CD14-positive monocyte (primary cell): ENCODE data around the gene STUM. TPM values are rescaled to one million over a fixed set of nuclear protein-coding genes. Genes with fewer than 3 reads are reported as not detected.

Experiments used
- DNase-seq, 3 donors: peaks; one replicate each; pipeline ENCODE4 v3.0.0-alpha.2; 2011 to 2022
- H2AFZ ChIP-seq: 2 replicates; pipeline ENCODE4 v1.6.0; 2012; ENCODE audit warnings: mild to moderate bottlenecking, low read depth, low read length, inconsistent platforms; ENCODE audit not compliant: insufficient read depth, poor library complexity, severe bottlenecking
- H3K27ac ChIP-seq, 2 donors: 1 replicate in 1 of 2; 2 replicates in 1 of 2; pipeline ENCODE4 v1.5.1; 2012 to 2013; ENCODE audit warnings: low read length in 2 of 2, control low read depth in 1 of 2, inconsistent platforms in 1 of 2, low read depth in 1 of 2, mild to moderate bottlenecking in 1 of 2
- H3K27me3 ChIP-seq, 2 donors: one replicate each; pipeline versions ENCODE4 v1.6.0 to v1.6.1; 2011 to 2013; ENCODE audit warnings: low read length in 2 of 2; ENCODE audit not compliant: control insufficient read depth in 2 of 2, insufficient read depth in 2 of 2
- H3K36me3 ChIP-seq, 2 donors: replicated peaks in 1 of 2; 1 replicate in 1 of 2; 2 replicates in 1 of 2; pipeline versions ENCODE4 v1.5.1 to v1.6.1; 2012 to 2013; ENCODE audit warnings: low read length in 2 of 2, control low read depth in 1 of 2, inconsistent platforms in 1 of 2, mild to moderate bottlenecking in 1 of 2; ENCODE audit not compliant: insufficient read depth in 2 of 2, control insufficient read depth in 1 of 2
- H3K4me1 ChIP-seq, 2 donors: 1 replicate in 1 of 2; 2 replicates in 1 of 2; pipeline versions ENCODE4 v1.5.1 to v1.6.1; 2012 to 2013; ENCODE audit warnings: low read length in 2 of 2, control low read depth in 1 of 2, inconsistent platforms in 1 of 2, mild to moderate bottlenecking in 1 of 2, moderate library complexity in 1 of 2; ENCODE audit not compliant: insufficient read depth in 2 of 2, control insufficient read depth in 1 of 2
- H3K4me2 ChIP-seq: replicated peaks from 2 replicates; pipeline ENCODE3; 2012; ENCODE audit warnings: low read length, moderate library complexity, mild to moderate bottlenecking; ENCODE audit not compliant: poor library complexity, severe bottlenecking; ENCODE audit errors: extremely low read depth
- H3K4me3 ChIP-seq, 3 experiments: fragments of 200-600 bp in 1 of 3; sonication (generic) in 1 of 3; replicated peaks in 1 of 3; 1 replicate in 2 of 3; 2 replicates in 1 of 3; pipeline ENCODE4 v1.5.1; 2011 to 2013; ENCODE audit warnings: low read length in 3 of 3, mild to moderate bottlenecking in 3 of 3, control low read depth in 2 of 3, low read depth in 2 of 3, inconsistent platforms in 1 of 3, moderate library complexity in 1 of 3
- H3K79me2 ChIP-seq: 2 replicates; pipeline ENCODE4 v1.6.0; 2012; ENCODE audit warnings: mild to moderate bottlenecking, control low read depth, inconsistent platforms, low read length, moderate library complexity; ENCODE audit not compliant: insufficient read depth
- H3K9ac ChIP-seq: 2 replicates; pipeline ENCODE4 v1.6.0; 2017; ENCODE audit warnings: low read length, mild to moderate bottlenecking; ENCODE audit not compliant: insufficient read depth, poor library complexity, severe bottlenecking
- H3K9me3 ChIP-seq, 2 donors: replicated peaks in 1 of 2; 1 replicate in 1 of 2; 2 replicates in 1 of 2; pipeline versions ENCODE4 v1.5.1 to v1.6.1; 2012 to 2013; ENCODE audit warnings: low read length in 2 of 2, control low read depth in 1 of 2; ENCODE audit not compliant: control insufficient read depth in 1 of 2, insufficient read depth in 1 of 2
- H4K20me1 ChIP-seq: 2 replicates; pipeline ENCODE4 v1.6.0; 2012; ENCODE audit warnings: mild to moderate bottlenecking, low read length, control low read depth, moderate library complexity; ENCODE audit not compliant: insufficient read depth
- H3K27ac Mint-ChIP-seq, 7 donors: one replicate each; pipeline ENCODE4 v1.8.0; 2020; ENCODE audit warnings: mild to moderate bottlenecking in 7 of 7, mixed read lengths in 7 of 7, moderate library complexity in 6 of 7, inconsistent platforms in 2 of 7
- H3K27me3 Mint-ChIP-seq, 3 donors: one replicate each; pipeline ENCODE4 v1.8.0; 2021 to 2022; ENCODE audit warnings: low read depth in 3 of 3, mild to moderate bottlenecking in 3 of 3, mixed read lengths in 3 of 3, moderate library complexity in 3 of 3, inconsistent platforms in 1 of 3
- H3K36me3 Mint-ChIP-seq, 2 donors: one replicate each; pipeline ENCODE4 v1.8.0; 2020; ENCODE audit warnings: mixed read lengths in 2 of 2, inconsistent platforms in 1 of 2, mild to moderate bottlenecking in 1 of 2
- H3K4me1 Mint-ChIP-seq: one replicate; pipeline ENCODE4 v1.8.0; 2020; ENCODE audit warnings: mild to moderate bottlenecking, mixed read lengths
- H3K4me3 Mint-ChIP-seq, 2 donors: one replicate each; pipeline ENCODE4 v1.8.0; 2020; ENCODE audit warnings: mild to moderate bottlenecking in 2 of 2, mixed read lengths in 2 of 2, moderate library complexity in 1 of 2
- H3K9me3 Mint-ChIP-seq, 7 donors: one replicate each; pipeline ENCODE4 v1.8.0; 2020 to 2022; ENCODE audit warnings: mixed read lengths in 7 of 7, mild to moderate bottlenecking in 6 of 7, moderate library complexity in 6 of 7, inconsistent platforms in 2 of 7
- CTCF ChIP-seq: fragments of 200-600 bp; IDR thresholded peaks from one replicate; pipeline ENCODE4 v1.8.0; 2022; ENCODE audit warnings: antibody characterized with exemption, mild to moderate bottlenecking
- WGBS: methylation state at CpG from one replicate; pipeline ENCODE4 v1.1.5; 2013; ENCODE audit warnings: missing lambda C conversion rate; ENCODE audit not compliant: insufficient coverage; 5-methylcytosine and 5-hydroxymethylcytosine counted together
- intact Hi-C, 2 donors: fragments of 100-400 bp; cut with micrococcal nuclease; formaldehyde crosslinking; loops; one replicate each; pipeline versions ENCODE4 v1.15.0 to v1.15.1; 2023
- polyA plus RNA-seq, 3 donors: library from polyadenylated mRNA; depleted of rRNA in 1 of 3; unstranded in 2 of 3; stranded (reverse) in 1 of 3; fragments of 300-500 nt in 2 of 3; fragments of >200 nt in 1 of 3; fragmentation: Illumina TruSeq in 2 of 3; gene quantifications; 1 replicate in 2 of 3; 2 replicates in 1 of 3; pipeline ENCODE4 v1.2.3, GENCODE V29; 2012 to 2021

The STUM gene
- polyA plus RNA-seq, 3 donors, result not detected

GRCh38 chr1:226630592-226630991 is 82.0 kb downstream of the STUM start:
- H3K4me3 Mint-ChIP-seq, result no peak overlapping the region
- no peak for DNase-seq
- Histone ChIP-seq H3K27me3 (no peaks in the 10 kb centered on the region), H3K79me2 (no peaks in the 10 kb centered on the region), H3K9me3 (peaks cover 0 to 3% of the 10 kb centered on the region in 2 donors), H3K27ac (no peak overlapping the region), H4K20me1 (no peaks in the 10 kb centered on the region), H3K4me2 (no peak overlapping the region), H3K4me1 (peaks cover 3 to 9% of the 10 kb centered on the region in 2 donors), H3K4me3 (no peak overlapping the region), H3K36me3 (peaks cover 9 to 39% of the 10 kb centered on the region in 2 donors), H3K9ac (no peak overlapping the region), H2AFZ (no peak overlapping the region)
- peaks cover 0 to 4% (median 2%) of the 10 kb centered on the region in 3 donors for H3K27me3 Mint-ChIP-seq
- peaks cover 29% of the 10 kb centered on the region for H3K4me1 Mint-ChIP-seq
- H3K27ac Mint-ChIP-seq, result no peak overlapping the region
- H3K36me3 Mint-ChIP-seq, result peaks cover 28 to 46% of the 10 kb centered on the region in 2 donors
- TF ChIP-seq CTCF, result no peak
- H3K9me3 Mint-ChIP-seq, result peaks cover 0 to 8% (median 6%) of the 10 kb centered on the region in 7 donors
- WGBS, result 100% methylated on average over 1 of the region's 3 CpGs
- intact Hi-C loops, result loop anchor here (5.0 to 10.0 kb wide), 4 partner anchors 57 to 304 kb away; partner anchors contain the start of gene ITPKB (in 1 of the 2)

- intact Hi-C loops, result loop anchor here (5.0 to 10.0 kb wide), 4 partner anchors 56 to 303 kb away; partner anchors contain the start of gene ITPKB (in 1 of the 2)
- no peak overlapping the region for H3K27ac ChIP-seq
- TF ChIP-seq CTCF, result no peak
- Mint-ChIP-seq H3K27ac (peak overlapping the region in 3 of 7 donors; percentile 33 to 65 (median 54)), H3K27me3 (peaks cover 0 to 1% (median 1%) of the 10 kb centered on the region in 3 donors), H3K4me3 (no peak overlapping the region), H3K36me3 (peaks cover 33 to 54% of the 10 kb centered on the region in 2 donors), H3K9me3 (peaks cover 0 to 8% (median 6%) of the 10 kb centered on the region in 7 donors), H3K4me1 (peaks cover 31% of the 10 kb centered on the region)
- H3K4me1 ChIP-seq, result peaks cover under 1 to 9% of the 10 kb centered on the region in 2 donors
- H3K9ac ChIP-seq, result no peak overlapping the region
- H4K20me1 ChIP-seq, result no peaks in the 10 kb centered on the region
- WGBS, result 85% methylated on average over 6 of the region's 10 CpGs
- H3K4me2 ChIP-seq, result no peak overlapping the region
- H2AFZ ChIP-seq, result no peak overlapping the region
- H3K27me3 ChIP-seq, result no peaks in the 10 kb centered on the region
- no peak for DNase-seq
- H3K36me3 ChIP-seq, result peaks cover 17 to 47% of the 10 kb centered on the region in 2 donors
- H3K9me3 ChIP-seq, result peaks cover 0 to 3% of the 10 kb centered on the region in 2 donors
- no peak overlapping the region for H3K4me3 ChIP-seq
- no peaks in the 10 kb centered on the region for H3K79me2 ChIP-seq
Measured at GRCh38 chr1:226631229-226632000, 82.9 kb downstream of the STUM start.
